Endothelial cell of umbilical vein (primary cell): ENCODE results near the gene GRIK3. TPM values are rescaled to one million over a fixed set of nuclear protein-coding genes. Genes with fewer than 3 reads are reported as not detected.

Experiments
- BruUV-seq: library from RNA; stranded (reverse); fragments of 400-500 nt; replicated peaks from 2 replicates; lab custom pipeline; 2021; lab: Mats Ljungman, UMichigan
- CTCF ChIA-PET: fragments of 300-600, 350-600 bp; sonication (Branson Sonifier 250); formaldehyde crosslinking; loops from one replicate; lab custom pipeline; 2021; ENCODE audit warnings: antibody characterized with exemption, inconsistent platforms; lab: Charles Lee
- POLR2A ChIA-PET: fragments of 300-600, 350-600 bp; sonication (Branson Sonifier 250); formaldehyde crosslinking; loops from one replicate; lab custom pipeline; 2021; ENCODE audit warnings: antibody characterized with exemption, inconsistent platforms; lab: Charles Lee
- DNase-seq: peaks from one replicate; pipeline ENCODE4 v3.0.0-alpha.2; 2011; ENCODE audit warnings: low read depth, low spot score
- FAIRE-seq: peaks from 2 replicates; lab custom pipeline; 2011; peaks lifted over from hg19 to GRCh38; lab: Jason Lieb, UNC
- H2AFZ ChIP-seq: 2 replicates; pipeline ENCODE4 v1.6.0; 2012; ENCODE audit warnings: low read depth, low read length, control low read depth, inconsistent platforms
- H3K27ac ChIP-seq: 2 replicates; pipeline ENCODE4 v1.5.1; 2011; ENCODE audit warnings: low read depth, mild to moderate bottlenecking, control low read depth, low read length, moderate library complexity; ENCODE audit not compliant: insufficient read depth
- H3K27me3 ChIP-seq, 2 experiments: 2 replicates each; pipeline versions ENCODE4 v1.6.0 to v1.6.1; 2011; ENCODE audit warnings: low read length in 2 of 2, mixed read lengths in 1 of 2; ENCODE audit not compliant: control insufficient read depth in 2 of 2, insufficient read depth in 2 of 2
- H3K36me3 ChIP-seq, 2 experiments: 2 replicates in 1 of 2; 3 replicates in 1 of 2; pipeline ENCODE4 v1.5.1; 2011; ENCODE audit warnings: low read length in 2 of 2, mild to moderate bottlenecking in 1 of 2, moderate library complexity in 1 of 2; ENCODE audit not compliant: control insufficient read depth in 2 of 2, insufficient read depth in 2 of 2; ENCODE audit errors: extremely low read depth in 1 of 2
- H3K4me1 ChIP-seq: 3 replicates; pipeline ENCODE4 v1.5.1; 2011; ENCODE audit warnings: mild to moderate bottlenecking, low read length; ENCODE audit not compliant: control insufficient read depth, insufficient read depth; ENCODE audit errors: extremely low read depth
- H3K4me2 ChIP-seq: 2 replicates; pipeline ENCODE4 v1.6.1; 2011; ENCODE audit warnings: low read length, control low read depth, mixed read lengths; ENCODE audit not compliant: insufficient read depth
- H3K4me3 ChIP-seq, 3 experiments: fragments of 200-600 bp in 1 of 3; sonication (generic), shearing (Covaris generic) in 1 of 3; replicated peaks in 1 of 3; 2 replicates each; pipeline ENCODE4 v1.5.1; 2011 to 2016; ENCODE audit warnings: control low read depth in 3 of 3, low read length in 3 of 3, mild to moderate bottlenecking in 2 of 3, inconsistent platforms in 1 of 3, low read depth in 1 of 3, moderate library complexity in 1 of 3; ENCODE audit not compliant: insufficient read depth in 1 of 3
- H3K79me2 ChIP-seq: 2 replicates; pipeline ENCODE4 v1.6.0; 2012; ENCODE audit warnings: low read length, inconsistent platforms; ENCODE audit not compliant: control insufficient read depth, insufficient read depth
- H3K9ac ChIP-seq: replicated peaks from 2 replicates; pipeline ENCODE3; 2011; ENCODE audit warnings: low read length, control low read depth; ENCODE audit not compliant: insufficient read depth; ENCODE audit errors: extremely low read depth
- H3K9me1 ChIP-seq: replicated peaks from 3 replicates; pipeline ENCODE4 v1.6.0; 2011; ENCODE audit warnings: mild to moderate bottlenecking, low read length; ENCODE audit not compliant: control insufficient read depth, insufficient read depth; ENCODE audit errors: extremely low read depth
- H3K9me3 ChIP-seq: replicated peaks from 2 replicates; pipeline ENCODE4 v1.5.1; 2012; ENCODE audit warnings: low read length, inconsistent platforms; ENCODE audit not compliant: control insufficient read depth, insufficient read depth
- H4K20me1 ChIP-seq: replicated peaks from 2 replicates; pipeline ENCODE3; 2011; ENCODE audit warnings: mild to moderate bottlenecking, low read length; ENCODE audit not compliant: control insufficient read depth, insufficient read depth; ENCODE audit errors: extremely low read depth
- EZH2 ChIP-seq: IDR thresholded peaks from 2 replicates; pipeline ENCODE4 v1.6.1; 2012; ENCODE audit warnings: borderline replicate concordance, low read depth, mild to moderate bottlenecking, moderate library complexity, low read length, inconsistent platforms; ENCODE audit not compliant: severe bottlenecking
- FOS ChIP-seq: IDR thresholded peaks from 2 replicates; pipeline ENCODE4 v1.6.1; 2011; ENCODE audit warnings: mild to moderate bottlenecking, low read length, moderate library complexity, borderline replicate concordance; ENCODE audit not compliant: insufficient read depth
- GATA2 ChIP-seq: IDR thresholded peaks from 2 replicates; pipeline ENCODE4 v1.7.0; 2011; ENCODE audit warnings: low read depth, mild to moderate bottlenecking, moderate library complexity, mixed read lengths, low read length; ENCODE audit not compliant: insufficient read length, insufficient read depth
- JUN ChIP-seq: IDR thresholded peaks from 2 replicates; pipeline ENCODE4 v1.6.1; 2011; ENCODE audit warnings: borderline replicate concordance, low read depth; ENCODE audit not compliant: insufficient read length, insufficient read depth
- MYC ChIP-seq: IDR thresholded peaks from one replicate; pipeline ENCODE4 v1.6.1; 2011; ENCODE audit warnings: mild to moderate bottlenecking, low read depth, low read length
- POLR2A ChIP-seq: IDR thresholded peaks from 2 replicates; pipeline ENCODE4 v1.6.1; 2012; ENCODE audit warnings: low read depth, mild to moderate bottlenecking, control low read depth, low read length
- POLR2AphosphoS5 ChIP-seq: IDR thresholded peaks from 2 replicates; pipeline ENCODE4 v1.6.1; 2012; ENCODE audit warnings: low read depth, mild to moderate bottlenecking, control low read depth, low read length, moderate library complexity; ENCODE audit not compliant: insufficient read depth
- dilution Hi-C: fragments of 300-500 bp; cut with MboI; formaldehyde crosslinking; loops from one replicate; pipeline ENCODE4 v1.15.0; 2019; ENCODE audit warnings: low sequenced_read_pairs; ENCODE audit not compliant: extremely low pct_ligation_motif_present
- intact Hi-C: fragments of 100-400 bp; cut with micrococcal nuclease; formaldehyde crosslinking; loops from one replicate; pipeline ENCODE4 v1.10.0; 2022
- polyA plus RNA-seq, 4 experiments: library from polyadenylated mRNA; depleted of rRNA in 3 of 4; stranded (reverse) in 3 of 4; unstranded in 1 of 4; fragments of >200 nt; gene quantifications; 2 replicates each; pipeline versions ENCODE4 v1.2.1 to v1.2.3, GENCODE V29; 2011 to 2012; ENCODE audit warnings: missing spikeins in 1 of 4
- total RNA-seq: library from RNA; stranded (reverse); gene quantifications from 2 replicates; pipeline ENCODE4 v1.2.3, GENCODE V29; 2021
- TF ChIP-seq, protein P1 (sequence below), 2 donors: IDR thresholded peaks; 1 replicate in 1 of 2; 2 replicates in 1 of 2; pipeline ENCODE4 v1.5.1; 2011; ENCODE audit warnings: low read length in 2 of 2, mild to moderate bottlenecking in 2 of 2, moderate library complexity in 2 of 2, control low read depth in 1 of 2, inconsistent platforms in 1 of 2, low read depth in 1 of 2; ENCODE audit not compliant: insufficient read depth in 1 of 2; ENCODE audit errors: extremely low read depth in 1 of 2
- TF ChIP-seq, protein P2 (sequence below): IDR thresholded peaks from 2 replicates; pipeline ENCODE4 v1.6.1; 2011; ENCODE audit not compliant: insufficient read depth, insufficient read length

Gene GRIK3
- total and polyA plus RNA-seq, 2 donors (not counting 3 experiments of a cell fraction or from before 2014, with no cell fraction given), result not detected

DNA sequence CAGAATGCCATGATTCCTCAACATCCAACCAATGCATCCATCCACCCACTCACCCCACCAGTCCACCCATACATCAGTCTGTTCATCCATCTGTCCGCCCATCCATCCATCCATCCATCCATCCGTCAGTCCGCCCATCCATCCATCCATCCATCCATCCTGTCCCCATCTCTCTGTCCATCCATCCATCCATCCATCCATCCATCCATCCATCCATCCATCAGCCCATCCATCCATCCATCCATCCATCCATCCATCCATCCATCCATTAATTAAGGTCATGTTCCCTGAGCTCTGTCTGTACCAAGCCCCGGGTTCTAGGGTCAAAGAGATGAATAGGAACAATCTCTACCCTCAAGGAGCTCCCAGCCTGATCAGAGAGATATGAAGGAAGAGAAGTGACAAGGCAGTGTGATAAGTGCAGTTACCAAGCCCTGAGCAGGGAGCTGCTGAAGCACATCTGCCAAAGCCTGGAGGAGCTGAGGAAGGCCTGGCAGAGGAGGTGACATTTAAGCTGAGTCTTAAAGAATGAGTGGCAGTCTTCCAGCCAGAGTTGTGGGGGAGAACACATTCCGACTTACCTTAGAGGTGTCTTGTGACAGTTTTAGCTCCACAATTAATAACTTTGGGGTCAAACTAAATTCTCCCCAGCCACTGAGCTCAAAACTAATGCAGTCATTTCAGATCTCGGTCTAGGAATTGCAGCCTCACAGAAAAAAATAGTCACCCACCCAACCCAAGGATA lies 47.9 kb downstream of the GRIK3 start:
- POLR2A ChIA-PET, result no interaction called here

More for the DNA sequence above, 47.9 kb downstream of the GRIK3 start:
- dilution Hi-C loops, result no loop called here
- CTCF ChIA-PET, result interaction anchor here (1.0 kb wide), 1 partner anchor 10 kb away, joined by 3 read pairs; no protein-coding TSS in a partner anchor
- intact Hi-C loops, result no loop called here
- H2AFZ ChIP-seq, result no peak overlapping the region
- no peaks in the 10 kb centered on the region for H3K36me3 ChIP-seq
- H4K20me1 ChIP-seq, result no peaks in the 10 kb centered on the region
- DNase-seq (no peak), FAIRE-seq (no peak)
- no peak overlapping the region for H3K4me2 ChIP-seq
- no peaks in the 10 kb centered on the region for H3K27me3 ChIP-seq
- BruUV-seq, result no TSS peak
- no peaks in the 10 kb centered on the region for H3K4me1 ChIP-seq
- H3K27ac ChIP-seq, result no peak overlapping the region
- no peak overlapping the region for H3K9ac ChIP-seq
- TF ChIP-seq, protein P1, sequence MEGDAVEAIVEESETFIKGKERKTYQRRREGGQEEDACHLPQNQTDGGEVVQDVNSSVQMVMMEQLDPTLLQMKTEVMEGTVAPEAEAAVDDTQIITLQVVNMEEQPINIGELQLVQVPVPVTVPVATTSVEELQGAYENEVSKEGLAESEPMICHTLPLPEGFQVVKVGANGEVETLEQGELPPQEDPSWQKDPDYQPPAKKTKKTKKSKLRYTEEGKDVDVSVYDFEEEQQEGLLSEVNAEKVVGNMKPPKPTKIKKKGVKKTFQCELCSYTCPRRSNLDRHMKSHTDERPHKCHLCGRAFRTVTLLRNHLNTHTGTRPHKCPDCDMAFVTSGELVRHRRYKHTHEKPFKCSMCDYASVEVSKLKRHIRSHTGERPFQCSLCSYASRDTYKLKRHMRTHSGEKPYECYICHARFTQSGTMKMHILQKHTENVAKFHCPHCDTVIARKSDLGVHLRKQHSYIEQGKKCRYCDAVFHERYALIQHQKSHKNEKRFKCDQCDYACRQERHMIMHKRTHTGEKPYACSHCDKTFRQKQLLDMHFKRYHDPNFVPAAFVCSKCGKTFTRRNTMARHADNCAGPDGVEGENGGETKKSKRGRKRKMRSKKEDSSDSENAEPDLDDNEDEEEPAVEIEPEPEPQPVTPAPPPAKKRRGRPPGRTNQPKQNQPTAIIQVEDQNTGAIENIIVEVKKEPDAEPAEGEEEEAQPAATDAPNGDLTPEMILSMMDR (IDR thresholded peaks at IDR 0.05; ENCODE audit: extremely low read depth in 1 of 2, insufficient read depth in 1 of 2, low read depth in 1 of 2, low read length in 2 of 2), result no peak
- TF ChIP-seq FOS (no peak), EZH2 (no peak), GATA2 (no peak), JUN (no peak), MYC (no peak), POLR2A (no peak), POLR2AphosphoS5 (no peak)
- TF ChIP-seq, protein P2, sequence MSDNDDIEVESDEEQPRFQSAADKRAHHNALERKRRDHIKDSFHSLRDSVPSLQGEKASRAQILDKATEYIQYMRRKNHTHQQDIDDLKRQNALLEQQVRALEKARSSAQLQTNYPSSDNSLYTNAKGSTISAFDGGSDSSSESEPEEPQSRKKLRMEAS, result no peak
- no peaks in the 10 kb centered on the region for H3K79me2 ChIP-seq
- H3K9me1 ChIP-seq, result no peaks in the 10 kb centered on the region
- H3K4me3 ChIP-seq, result no peak overlapping the region
- H3K9me3 ChIP-seq, result no peaks in the 10 kb centered on the region
